Neural progenitor cell (in vitro differentiated cells): Measurements from ENCODE around the gene AGBL4. TPM values are rescaled to one million over a fixed set of nuclear protein-coding genes. Genes with fewer than 3 reads are reported as not detected.

Source experiments
- DNase-seq: peaks from one replicate; pipeline ENCODE4 v3.0.0-alpha.2; 2016; ENCODE audit warnings: low spot score
- H2AFZ ChIP-seq: fragments of 200-600 bp; sonication (generic); replicated peaks from 2 replicates; pipeline ENCODE4 v1.6.1; 2016; ENCODE audit warnings: antibody characterized with exemption
- H3F3A ChIP-seq: fragments of 200-600 bp; sonication (generic); 2 replicates; pipeline ENCODE4 v1.6.1; 2016; ENCODE audit warnings: antibody characterized with exemption, low read depth
- H3K27ac ChIP-seq: fragments of 200-600 bp; sonication (generic); 2 replicates; pipeline ENCODE4 v1.5.1; 2016; ENCODE audit warnings: mild to moderate bottlenecking
- H3K27me3 ChIP-seq: fragments of 200-600 bp; sonication (generic); 2 replicates; pipeline ENCODE4 v1.6.1; 2016; ENCODE audit warnings: mild to moderate bottlenecking, moderate library complexity
- H3K36me3 ChIP-seq: fragments of 200-600 bp; sonication (generic); 2 replicates; pipeline ENCODE4 v1.5.1; 2016
- H3K4me1 ChIP-seq: fragments of 200-600 bp; sonication (generic); 2 replicates; pipeline ENCODE4 v1.6.1; 2016; ENCODE audit warnings: mixed run types
- H3K4me2 ChIP-seq: fragments of 200-600 bp; sonication (generic); 2 replicates; pipeline ENCODE4 v1.6.1; 2016
- H3K4me3 ChIP-seq: fragments of 200-600 bp; sonication (generic); 2 replicates; pipeline ENCODE4 v1.5.1; 2016
- H3K79me2 ChIP-seq: fragments of 200-600 bp; sonication (generic); 2 replicates; pipeline ENCODE4 v1.6.1; 2016; ENCODE audit warnings: low read depth
- H3K9ac ChIP-seq: fragments of 200-600 bp; sonication (generic); 2 replicates; pipeline ENCODE4 v1.6.1; 2016
- H3K9me3 ChIP-seq: fragments of 200-600 bp; sonication (generic); 2 replicates; pipeline ENCODE4 v1.5.1; 2016; ENCODE audit warnings: low read depth
- H4K20me1 ChIP-seq: fragments of 200-600 bp; sonication (generic); 2 replicates; pipeline ENCODE4 v1.6.1; 2016; ENCODE audit warnings: low read depth
- H3K27ac Mint-ChIP-seq: 3 replicates; pipeline ENCODE4 v1.8.0; 2021; ENCODE audit warnings: mixed read lengths
- H3K27me3 Mint-ChIP-seq: 2 replicates; pipeline ENCODE4 v1.8.0; 2022; ENCODE audit warnings: low read depth, mild to moderate bottlenecking, inconsistent platforms, moderate library complexity, mixed read lengths; ENCODE audit not compliant: insufficient read depth
- H3K36me3 Mint-ChIP-seq: 3 replicates; pipeline ENCODE4 v1.8.0; 2021; ENCODE audit warnings: mixed read lengths
- H3K4me1 Mint-ChIP-seq: 3 replicates; pipeline ENCODE4 v1.8.0; 2021; ENCODE audit warnings: mixed read lengths
- H3K4me3 Mint-ChIP-seq: 3 replicates; pipeline ENCODE4 v1.8.0; 2021; ENCODE audit warnings: mild to moderate bottlenecking, moderate library complexity, mixed read lengths
- H3K9me3 Mint-ChIP-seq: 3 replicates; pipeline ENCODE4 v1.8.0; 2020; ENCODE audit warnings: mixed read lengths
- CTCF ChIP-seq: fragments of 200-600 bp; sonication (generic); IDR thresholded peaks from 2 replicates; pipeline ENCODE4 v1.5.1; 2017; ENCODE audit warnings: antibody characterized with exemption, mild to moderate bottlenecking
- EZH2 ChIP-seq: fragments of 200-600 bp; sonication (generic); IDR thresholded peaks from 2 replicates; pipeline ENCODE4 v1.6.1; 2017; ENCODE audit warnings: antibody characterized with exemption, mild to moderate bottlenecking, moderate library complexity
- EZH2phosphoT487 ChIP-seq: fragments of 200-600 bp; sonication (generic); IDR thresholded peaks from 2 replicates; pipeline ENCODE4 v1.6.1; 2017; ENCODE audit warnings: antibody characterized with exemption
- total RNA-seq: library from RNA; depleted of rRNA; stranded (reverse); fragments of >200 nt; gene quantifications from 2 replicates; pipeline ENCODE4 v1.2.3, GENCODE V29; 2015; ENCODE audit warnings: low replicate concordance

The AGBL4 gene
- total RNA-seq, 1 donor from 2014 or later, result 1.5 TPM

DNA sequence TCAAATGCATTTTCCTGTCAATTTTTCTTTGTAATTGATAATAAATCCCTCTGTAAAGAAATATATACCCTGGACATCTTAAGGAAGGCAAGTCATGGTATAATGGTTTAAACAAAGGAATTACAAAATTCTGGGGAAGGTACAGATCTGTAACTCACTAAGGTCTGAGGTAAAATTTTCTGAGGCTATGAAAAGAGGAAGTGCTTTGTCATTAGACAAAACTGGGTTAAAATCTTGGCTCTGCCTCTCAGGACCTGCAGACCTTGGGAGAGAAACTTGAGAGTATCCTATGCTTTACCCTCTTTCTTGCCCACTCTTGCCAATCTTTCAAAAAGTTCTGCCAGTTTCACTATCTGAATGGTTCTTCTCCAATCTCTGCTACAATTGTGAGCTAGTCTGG is 1220.3 kb downstream of the AGBL4 start:
- Mint-ChIP-seq H3K27ac (no peak overlapping the region), H3K4me1 (peaks cover 41% of the 10 kb centered on the region), H3K4me3 (no peak overlapping the region), H3K9me3 (peaks cover under 1% of the 10 kb centered on the region), H3K36me3 (no peaks in the 10 kb centered on the region), H3K27me3 (no peaks in the 10 kb centered on the region)
- Histone ChIP-seq H3K9me3 (no peaks in the 10 kb centered on the region), H2AFZ (no peak overlapping the region), H3K79me2 (no peaks in the 10 kb centered on the region), H4K20me1 (no peaks in the 10 kb centered on the region), H3K27ac (no peak overlapping the region), H3K4me1 (peaks cover 24% of the 10 kb centered on the region), H3F3A (peaks cover 8% of the 10 kb centered on the region), H3K4me2 (no peak overlapping the region), H3K36me3 (no peaks in the 10 kb centered on the region), H3K27me3 (no peaks in the 10 kb centered on the region), H3K9ac (no peak overlapping the region), H3K4me3 (no peak overlapping the region)
- TF ChIP-seq EZH2phosphoT487, result no peak
- DNase-seq, result no peak

DNA sequence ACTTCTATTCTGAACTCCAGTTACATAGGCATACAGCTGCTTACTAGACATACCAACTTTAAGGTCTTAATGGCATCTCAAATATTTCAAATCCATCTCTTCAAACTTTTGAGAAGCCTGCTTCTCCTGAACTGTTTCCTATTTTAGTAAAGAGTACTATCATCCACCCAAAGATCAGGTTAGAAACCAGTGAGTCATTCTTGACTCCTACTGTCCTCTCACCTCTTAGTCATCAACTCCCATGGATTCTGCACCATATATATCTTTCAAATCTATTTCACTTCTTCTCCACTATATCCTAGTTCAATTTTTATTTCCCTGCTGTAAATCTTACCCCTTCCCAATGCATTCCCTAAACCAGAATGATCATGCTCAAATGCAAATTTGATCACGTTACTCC is 1228.9 kb downstream of the AGBL4 start:
- Histone ChIP-seq H3K27me3 (no peaks in the 10 kb centered on the region), H4K20me1 (no peaks in the 10 kb centered on the region), H3K79me2 (no peaks in the 10 kb centered on the region), H3K9ac (no peak overlapping the region), H3K4me1 (no peaks in the 10 kb centered on the region), H3K4me2 (no peak overlapping the region), H3K4me3 (no peak overlapping the region), H3F3A (no peaks in the 10 kb centered on the region), H2AFZ (no peak overlapping the region), H3K27ac (no peak overlapping the region), H3K36me3 (no peaks in the 10 kb centered on the region), H3K9me3 (no peaks in the 10 kb centered on the region)
- DNase-seq, result no peak
- Mint-ChIP-seq H3K9me3 (peaks cover 3% of the 10 kb centered on the region), H3K4me1 (no peaks in the 10 kb centered on the region), H3K27me3 (no peaks in the 10 kb centered on the region), H3K27ac (no peak overlapping the region), H3K4me3 (no peak overlapping the region), H3K36me3 (no peaks in the 10 kb centered on the region)
- TF ChIP-seq EZH2phosphoT487 (no peak), EZH2 (no peak), CTCF (no peak)

- Mint-ChIP-seq H3K9me3 (peaks cover 3% of the 10 kb centered on the region), H3K36me3 (no peaks in the 10 kb centered on the region), H3K4me3 (no peak overlapping the region), H3K27me3 (peaks cover 2% of the 10 kb centered on the region), H3K27ac (no peak overlapping the region), H3K4me1 (no peaks in the 10 kb centered on the region)
- DNase-seq, result no peak
- TF ChIP-seq EZH2 (no peak), CTCF (no peak), EZH2phosphoT487 (no peak)
- no peaks in the 10 kb centered on the region for H3K9me3 ChIP-seq
- H3K27me3 ChIP-seq, result no peaks in the 10 kb centered on the region
- H3K4me2 ChIP-seq, result no peak overlapping the region
- no peak overlapping the region for H3K27ac ChIP-seq
- no peak overlapping the region for H2AFZ ChIP-seq
- H3K9ac ChIP-seq, result no peak overlapping the region
- H3K36me3 ChIP-seq, result no peaks in the 10 kb centered on the region
- H3K4me1 ChIP-seq, result no peaks in the 10 kb centered on the region
- no peak overlapping the region for H3K4me3 ChIP-seq
- H4K20me1 ChIP-seq, result no peaks in the 10 kb centered on the region
- H3K79me2 ChIP-seq, result no peaks in the 10 kb centered on the region
- H3F3A ChIP-seq, result no peaks in the 10 kb centered on the region
These were observed 1229.9 kb downstream of the AGBL4 start for GRCh38 chr1:48793863-48794262.

DNA sequence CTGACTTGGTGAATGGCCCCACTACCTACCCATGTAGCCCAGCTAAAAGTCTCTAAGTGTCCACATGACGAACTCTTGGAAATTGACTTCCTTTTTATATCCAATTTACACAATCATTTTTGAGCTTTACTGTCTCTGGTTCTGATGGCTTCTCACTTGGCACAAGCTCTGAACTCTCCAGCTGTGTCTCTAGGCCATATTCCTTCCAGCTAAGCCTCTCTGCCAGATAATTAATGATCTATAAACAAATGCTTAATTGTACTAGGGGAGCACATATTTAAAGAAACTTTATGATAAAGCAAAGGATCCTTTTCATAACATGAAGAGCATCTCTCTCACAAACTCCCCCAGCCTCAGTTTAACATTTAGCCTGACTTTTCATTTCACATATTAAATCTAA is 1230.8 kb downstream of the AGBL4 start:
- Histone ChIP-seq H3K4me1 (no peaks in the 10 kb centered on the region), H3K79me2 (no peaks in the 10 kb centered on the region), H3F3A (no peaks in the 10 kb centered on the region), H2AFZ (no peak overlapping the region), H3K4me2 (no peak overlapping the region), H3K9ac (no peak overlapping the region), H3K27me3 (no peaks in the 10 kb centered on the region), H3K27ac (no peak overlapping the region), H3K9me3 (no peaks in the 10 kb centered on the region), H4K20me1 (no peaks in the 10 kb centered on the region), H3K36me3 (no peaks in the 10 kb centered on the region), H3K4me3 (no peak overlapping the region)
- Mint-ChIP-seq H3K4me1 (no peaks in the 10 kb centered on the region), H3K27ac (no peak overlapping the region), H3K9me3 (no peaks in the 10 kb centered on the region), H3K27me3 (peaks cover 2% of the 10 kb centered on the region), H3K36me3 (no peaks in the 10 kb centered on the region), H3K4me3 (no peak overlapping the region)
- no peak for TF ChIP-seq CTCF
- TF ChIP-seq EZH2phosphoT487, result no peak
- no peak for TF ChIP-seq EZH2
- no peak for DNase-seq
